ENCODE results near the gene URGCP. TPM values are rescaled to one million over a fixed set of nuclear protein-coding genes. Genes with fewer than 3 reads are reported as not detected.

Gene URGCP
- total and polyA plus RNA-seq, 2 of the 4 experiments (the other 2 are of a cell fraction) = 22.0 to 25.5 TPM

DNA sequence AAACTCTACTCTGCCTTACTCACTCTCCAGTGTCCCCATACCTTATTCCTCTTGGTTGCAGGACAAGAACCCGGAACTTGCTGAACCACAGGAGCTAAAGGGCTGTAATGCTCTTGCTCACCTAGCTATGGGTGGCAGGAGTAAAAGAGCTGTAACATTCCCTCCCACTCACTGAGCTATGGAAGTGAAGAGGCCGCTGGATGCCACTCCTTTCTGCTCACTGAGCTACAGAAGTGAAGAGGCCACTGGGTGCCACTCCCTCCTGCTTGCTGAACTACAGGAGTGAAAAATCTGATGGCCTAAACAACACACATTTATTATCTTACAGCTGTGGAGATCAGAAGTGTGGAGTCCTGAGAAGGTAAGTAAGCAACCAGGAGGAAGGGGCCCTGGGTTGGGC lies 54.6 kb downstream of the URGCP start:
- H4K91ac ChIP-seq (ENCODE audit: insufficient read depth, low read depth, low read length) = no peak overlapping the region
- H3K56ac ChIP-seq (ENCODE audit: extremely low read depth, insufficient read depth, low read length) = no peak overlapping the region
- no peak overlapping the region for H2AK9ac ChIP-seq (replicated peaks; ENCODE audit: low read depth, low read length, poor library complexity)
- no peaks in the 10 kb centered on the region; the same call in 1 of the 2 replicates for H3K9me1 ChIP-seq (ENCODE audit: insufficient read depth, low read length)
- no peaks in the 10 kb centered on the region for H3K4me1 ChIP-seq (ENCODE audit: control insufficient read depth, insufficient read depth, low read length)
- ATAC-seq (ENCODE audit: low read depth) (no peak), DNase-seq (no peak)
- no peak overlapping the region for H3K18ac ChIP-seq (ENCODE audit: low read depth, low read length)
- no peak overlapping the region for H2AK5ac ChIP-seq (ENCODE audit: low read depth, low read length)
- WGBS, 2 experiments (ENCODE audit: extremely low coverage in 2 of 2, insufficient read length in 1 of 2) = no CpG with 5 or more reads among the region's 2 CpGs
- POLR2A ChIA-PET (ENCODE audit: unreplicated experiment) = no interaction called here
- intact Hi-C loops (cut with micrococcal nuclease) = no loop called here
- BruUV-seq (replicated peaks) = no TSS peak
- no peak overlapping the region for H3K4me3 ChIP-seq (ENCODE audit: insufficient read depth, low read depth, low read length)
- H2BK20ac ChIP-seq (ENCODE audit: low read depth, low read length) = no peak overlapping the region
- dilution Hi-C loops (cut with HindIII; ENCODE audit: low sequenced_read_pairs, unreplicated experiment) = no loop called here
- no peak overlapping the region for H3K27ac ChIP-seq (ENCODE audit: insufficient read depth, low read length)
- no peak overlapping the region for H2BK120ac ChIP-seq (ENCODE audit: low read depth, low read length)
- H3K4me2 ChIP-seq (ENCODE audit: low read depth, low read length) = no peak overlapping the region
- H3K9ac ChIP-seq (ENCODE audit: low read depth, low read length) = no peak overlapping the region
- no peak overlapping the region for H4K8ac ChIP-seq (ENCODE audit: low read depth in 2 of 2, low read length in 2 of 2)
- TF ChIP-seq BHLHE40 (IDR thresholded peaks at IDR 0.05; ENCODE audit: low read depth, low read length) (no peak), FOS (IDR thresholded peaks at IDR 0.05; ENCODE audit: low read depth, low read length) (no peak), POLR2A (IDR thresholded peaks at IDR 0.05; ENCODE audit: low read depth, low read length) (no peak), NFE2L2 (IDR thresholded peaks at IDR 0.05; ENCODE audit: low read depth, low read length) (no peak)
- TF ChIP-seq, protein P1, sequence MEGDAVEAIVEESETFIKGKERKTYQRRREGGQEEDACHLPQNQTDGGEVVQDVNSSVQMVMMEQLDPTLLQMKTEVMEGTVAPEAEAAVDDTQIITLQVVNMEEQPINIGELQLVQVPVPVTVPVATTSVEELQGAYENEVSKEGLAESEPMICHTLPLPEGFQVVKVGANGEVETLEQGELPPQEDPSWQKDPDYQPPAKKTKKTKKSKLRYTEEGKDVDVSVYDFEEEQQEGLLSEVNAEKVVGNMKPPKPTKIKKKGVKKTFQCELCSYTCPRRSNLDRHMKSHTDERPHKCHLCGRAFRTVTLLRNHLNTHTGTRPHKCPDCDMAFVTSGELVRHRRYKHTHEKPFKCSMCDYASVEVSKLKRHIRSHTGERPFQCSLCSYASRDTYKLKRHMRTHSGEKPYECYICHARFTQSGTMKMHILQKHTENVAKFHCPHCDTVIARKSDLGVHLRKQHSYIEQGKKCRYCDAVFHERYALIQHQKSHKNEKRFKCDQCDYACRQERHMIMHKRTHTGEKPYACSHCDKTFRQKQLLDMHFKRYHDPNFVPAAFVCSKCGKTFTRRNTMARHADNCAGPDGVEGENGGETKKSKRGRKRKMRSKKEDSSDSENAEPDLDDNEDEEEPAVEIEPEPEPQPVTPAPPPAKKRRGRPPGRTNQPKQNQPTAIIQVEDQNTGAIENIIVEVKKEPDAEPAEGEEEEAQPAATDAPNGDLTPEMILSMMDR (conservative IDR thresholded peaks at IDR 0.05; ENCODE audit: low read depth, low read length) = no peak
- in situ Hi-C loops (cut with MboI; ENCODE audit: low sequenced_read_pairs) = no loop called here
- H2BK15ac ChIP-seq (ENCODE audit: low read depth, low read length) = no peak overlapping the region
- no peak overlapping the region for H4K5ac ChIP-seq (ENCODE audit: low read depth, low read length)
- H3K14ac ChIP-seq (replicated peaks; ENCODE audit: low read depth, low read length) = no peak overlapping the region
- H4K20me1 ChIP-seq (ENCODE audit: insufficient read depth, low read length) = no peaks in the 10 kb centered on the region
- no peak overlapping the region for H2BK5ac ChIP-seq (ENCODE audit: low read depth, low read length, poor library complexity, severe bottlenecking)
- no peaks in the 10 kb centered on the region for H3K36me3 ChIP-seq (ENCODE audit: control insufficient read depth, insufficient read depth, low read length)
- H3K27me3 ChIP-seq (ENCODE audit: control insufficient read depth, insufficient read depth, low read length) = peaks cover 5% of the 10 kb centered on the region; the same call in 1 of the 2 replicates
- CTCF ChIA-PET = no interaction called here
- no peaks in the 10 kb centered on the region; the same call in 1 of the 2 replicates for H3K9me3 ChIP-seq (ENCODE audit: control insufficient read depth, insufficient read depth, low read length)
- no peak overlapping the region for H3K4ac ChIP-seq (ENCODE audit: low read depth, low read length)
- H3K79me1 ChIP-seq (ENCODE audit: low read depth in 1 of 2, low read length in 2 of 2) = no peaks in the 10 kb centered on the region
- H2AFZ ChIP-seq (replicated peaks; ENCODE audit: low read length, poor library complexity) = no peak overlapping the region
- H3K23ac ChIP-seq (ENCODE audit: low read depth, low read length) = no peak overlapping the region
